HCT116 (cell line): ENCODE measurements around the gene ERVH48-1. TPM values are rescaled to one million over a fixed set of nuclear protein-coding genes. Genes with fewer than 3 reads are reported as not detected.
"Not testable (repeated sequence)": the region's sequence is repeated elsewhere in the genome, so short reads cannot be mapped to it uniquely, and the experiment has no call there.

Experiments used
- ATAC-seq: fragments of 200-7000 bp; cut with Tn5 transposase; 2 replicates; pipeline ENCODE4 v1.9.1; 2020; ENCODE audit warnings: mild to moderate bottlenecking, moderate library complexity
- BruUV-seq: library from RNA; stranded (reverse); fragments of 400-500 nt; replicated peaks from 2 replicates; lab custom pipeline; 2021; lab: Mats Ljungman, UMichigan
- CTCF ChIA-PET: fragments of 300-600 bp; sonication (Branson Sonifier 250); formaldehyde crosslinking; loops from one replicate; lab custom pipeline; 2021; ENCODE audit warnings: antibody characterized with exemption; lab: Charles Lee
- POLR2A ChIA-PET: fragments of 300-600, 350-600 bp; sonication (Branson Sonifier 250); formaldehyde crosslinking; loops from one replicate; lab custom pipeline; 2021; ENCODE audit warnings: antibody characterized with exemption; lab: Charles Lee
- RAD21 ChIA-PET, 2 experiments: fragments of 300-600 bp; sonication (Branson Sonifier 250); formaldehyde crosslinking; loops; one replicate each; lab custom pipeline; 2023; ENCODE audit warnings: low total read pairs in 2 of 2; ENCODE audit not compliant: uncharacterized antibody in 2 of 2, unreplicated experiment in 2 of 2, low non-redundant PET in 1 of 2; lab: Charles Lee
- DNase-seq: peaks from one replicate; pipeline ENCODE4 v3.0.0-alpha.2; 2010; ENCODE audit warnings: low read depth, low spot score
- H2AFZ ChIP-seq: fragments of 200-600 bp; shearing (Covaris generic), sonication (generic); 2 replicates; pipeline ENCODE4 v1.6.1; 2017; ENCODE audit warnings: low read depth, mixed run types, mixed read lengths, antibody characterized with exemption, low read length; ENCODE audit not compliant: poor library complexity, severe bottlenecking
- H3K27ac ChIP-seq: 2 replicates; pipeline ENCODE4 v1.5.1; 2012; ENCODE audit warnings: low read depth, low read length
- H3K27me3 ChIP-seq: fragments of 200-600 bp; sonication (generic); 2 replicates; pipeline ENCODE4 v1.6.1; 2016; ENCODE audit warnings: mixed run types, low read length, mixed read lengths; ENCODE audit not compliant: insufficient read depth
- H3K36me3 ChIP-seq, 2 experiments: fragments of 200-500 bp in 1 of 2; fragments of 200-600 bp in 1 of 2; sonication (Bioruptor generic) in 1 of 2; sonication (generic) in 1 of 2; 2 replicates each; pipeline versions ENCODE4 v1.5.1 to v1.6.1; 2014 to 2016; ENCODE audit warnings: low read length in 2 of 2, inconsistent platforms in 1 of 2, mixed read lengths in 1 of 2, mixed run types in 1 of 2; ENCODE audit not compliant: insufficient read depth in 2 of 2, control insufficient read depth in 1 of 2
- H3K4me1 ChIP-seq, 2 experiments: fragments of 200-600 bp in 1 of 2; sonication (generic) in 1 of 2; 2 replicates each; pipeline versions ENCODE4 v1.5.1 to v1.6.1; 2012 to 2017; ENCODE audit warnings: low read length in 2 of 2, inconsistent platforms in 1 of 2, mild to moderate bottlenecking in 1 of 2, mixed read lengths in 1 of 2, mixed run types in 1 of 2, moderate library complexity in 1 of 2; ENCODE audit not compliant: insufficient read depth in 2 of 2, control insufficient read depth in 1 of 2
- H3K4me2 ChIP-seq: fragments of 200-600 bp; sonication (generic); 2 replicates; pipeline ENCODE4 v1.6.1; 2017; ENCODE audit warnings: mixed run types, low read length, mixed read lengths
- H3K4me3 ChIP-seq, 2 experiments: fragments of 200-600 bp in 1 of 2; sonication (generic) in 1 of 2; replicated peaks in 1 of 2; 2 replicates each; pipeline ENCODE4 v1.5.1; 2011 to 2016; ENCODE audit warnings: low read length in 2 of 2, control low read depth in 1 of 2, low read depth in 1 of 2, mild to moderate bottlenecking in 1 of 2, mixed read lengths in 1 of 2, mixed run types in 1 of 2
- H3K79me2 ChIP-seq: fragments of 200-600 bp; sonication (generic); 2 replicates; pipeline ENCODE4 v1.6.1; 2017; ENCODE audit warnings: mild to moderate bottlenecking, mixed run types, low read length, moderate library complexity, mixed read lengths; ENCODE audit not compliant: insufficient read depth
- H3K9ac ChIP-seq: fragments of 200-600 bp; sonication (generic); 2 replicates; pipeline ENCODE4 v1.6.1; 2016; ENCODE audit warnings: low read length, mixed read lengths
- H3K9me2 ChIP-seq: fragments of 200-600 bp; sonication (generic), shearing (Covaris generic); 2 replicates; pipeline ENCODE4 v1.6.1; 2017; ENCODE audit warnings: mixed run types, mild to moderate bottlenecking, moderate library complexity; ENCODE audit not compliant: insufficient read depth
- H3K9me3 ChIP-seq, 2 experiments: fragments of 200-500 bp in 1 of 2; fragments of 200-600 bp in 1 of 2; sonication (Bioruptor generic) in 1 of 2; sonication (generic) in 1 of 2; 2 replicates each; pipeline ENCODE4 v1.6.1; 2014 to 2017; ENCODE audit warnings: low read length in 2 of 2, mixed read lengths in 2 of 2, inconsistent platforms in 1 of 2, low read depth in 1 of 2, mild to moderate bottlenecking in 1 of 2, mixed run types in 1 of 2, moderate library complexity in 1 of 2; ENCODE audit not compliant: control insufficient read depth in 1 of 2, insufficient read depth in 1 of 2
- H4K20me1 ChIP-seq: fragments of 200-600 bp; sonication (generic), shearing (Covaris generic); 2 replicates; pipeline ENCODE4 v1.6.1; 2017; ENCODE audit warnings: mixed run types, mild to moderate bottlenecking, moderate library complexity; ENCODE audit not compliant: insufficient read depth
- EGR1 ChIP-seq: IDR thresholded peaks from 2 replicates; pipeline ENCODE4 v1.6.1; 2012; ENCODE audit warnings: low read depth
- ELF1 ChIP-seq: IDR thresholded peaks from 2 replicates; pipeline ENCODE4 v1.6.1; 2012; ENCODE audit warnings: low read depth, borderline replicate concordance
- EZH2phosphoT487 ChIP-seq: fragments of 200-600 bp; IDR thresholded peaks from 2 replicates; pipeline ENCODE4 v1.6.1; 2018; ENCODE audit warnings: antibody characterized with exemption, borderline replicate concordance
- FOSL1 ChIP-seq: IDR thresholded peaks from 2 replicates; pipeline ENCODE4 v1.6.1; 2012; ENCODE audit warnings: low read depth
- JUND ChIP-seq: IDR thresholded peaks from 2 replicates; pipeline ENCODE4 v1.6.1; 2012
- RAD21 ChIP-seq: IDR thresholded peaks from 2 replicates; pipeline ENCODE4 v1.6.1; 2012; ENCODE audit warnings: low read depth, mild to moderate bottlenecking
- SRF ChIP-seq: IDR thresholded peaks from 2 replicates; pipeline ENCODE4 v1.6.1; 2012; ENCODE audit warnings: low read depth
- YY1 ChIP-seq: IDR thresholded peaks from 2 replicates; pipeline ENCODE4 v1.6.1; 2011; ENCODE audit warnings: low read length, low read depth, moderate library complexity, mild to moderate bottlenecking; ENCODE audit not compliant: insufficient replicate concordance; ENCODE audit errors: extremely low read depth
- ZFX ChIP-seq: fragments of 450-650 bp; IDR thresholded peaks from 2 replicates; pipeline ENCODE4 v1.6.1; 2017
- ZNF274 ChIP-seq: fragments of 200-500 bp; sonication (Bioruptor generic); IDR thresholded peaks from 2 replicates; pipeline ENCODE4 v1.6.1; 2014; ENCODE audit warnings: mild to moderate bottlenecking, low read depth, low read length, inconsistent platforms
- intact Hi-C: fragments of 100-400 bp; cut with micrococcal nuclease; formaldehyde crosslinking; loops from 2 replicates; pipeline ENCODE4 v1.10.0; 2022
- total RNA-seq: library from RNA; stranded (reverse); gene quantifications from one replicate; pipeline ENCODE4 v1.2.1, GENCODE V29; 2021; ENCODE audit not compliant: unreplicated experiment
- TF ChIP-seq, protein P1 (sequence below): IDR thresholded peaks from 2 replicates; pipeline ENCODE4 v1.6.1; 2011; ENCODE audit warnings: mild to moderate bottlenecking, low read length, moderate library complexity; ENCODE audit not compliant: insufficient replicate concordance; ENCODE audit errors: extremely low read depth

The ERVH48-1 gene
- total RNA-seq, 1 experiment from 2014 or later, result not detected

DNA sequence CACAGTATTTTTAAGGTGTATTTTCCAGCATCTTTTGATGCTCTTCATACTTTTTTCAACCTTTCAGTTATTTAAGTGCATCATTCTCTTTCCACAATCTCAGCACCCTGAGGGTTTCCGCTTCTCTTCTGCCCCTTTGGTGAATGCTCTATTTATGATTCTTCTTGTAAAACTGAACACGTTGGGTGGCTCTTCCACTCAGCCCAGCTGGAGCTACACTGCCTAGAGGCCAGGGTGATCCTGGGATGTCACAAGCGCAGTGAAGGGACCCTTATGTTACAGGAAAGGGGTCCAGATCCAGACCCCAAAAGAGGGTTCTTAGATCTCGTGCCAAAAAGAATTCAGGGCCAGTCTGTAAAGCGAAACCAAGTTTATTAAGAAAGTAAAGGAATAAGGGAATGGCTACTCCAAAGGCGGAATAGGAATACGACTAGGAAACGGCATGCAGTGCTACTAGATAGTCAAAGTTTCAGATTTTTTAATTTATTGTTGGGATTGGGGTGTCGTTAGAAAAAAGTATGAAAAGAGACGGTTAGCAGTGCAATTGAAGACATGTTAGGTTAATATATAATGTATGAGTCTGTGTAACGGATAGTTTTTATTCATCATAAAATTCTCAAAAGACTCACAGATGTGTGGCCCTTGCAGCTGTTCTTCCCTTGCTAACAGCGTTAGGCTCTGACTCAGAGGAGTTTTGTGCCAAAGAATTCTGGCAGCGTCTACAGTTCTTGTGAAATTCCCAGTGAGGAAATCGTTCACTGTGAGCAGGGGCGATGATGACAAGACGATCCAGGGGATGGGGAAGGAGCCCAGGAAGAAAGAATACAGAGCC is 14.4 kb upstream of the ERVH48-1 start:
- DNase-seq (no peak), ATAC-seq (no peak)
- no peak overlapping the region for H2AFZ ChIP-seq
- no peak overlapping the region for H3K9ac ChIP-seq
- intact Hi-C loops, result no loop called here
- H3K27me3 ChIP-seq, result no peaks in the 10 kb centered on the region
- H3K36me3 ChIP-seq, result no peaks in the 10 kb centered on the region
- peaks cover 3 to 15% of the 10 kb centered on the region in 2 experiments; a peak in 2 of 4 replicates for H3K4me1 ChIP-seq
- no peak overlapping the region for H3K4me3 ChIP-seq
- no TSS peak for BruUV-seq
- H3K27ac ChIP-seq, result no peak overlapping the region
- TF ChIP-seq RAD21, result no peak
- TF ChIP-seq ZFX, result no peak
- TF ChIP-seq ZNF274, result no peak
- no peak for TF ChIP-seq EGR1
- TF ChIP-seq ELF1, result no peak
- TF ChIP-seq EZH2phosphoT487, result no peak
- no peak for TF ChIP-seq FOSL1
- TF ChIP-seq, protein P1, sequence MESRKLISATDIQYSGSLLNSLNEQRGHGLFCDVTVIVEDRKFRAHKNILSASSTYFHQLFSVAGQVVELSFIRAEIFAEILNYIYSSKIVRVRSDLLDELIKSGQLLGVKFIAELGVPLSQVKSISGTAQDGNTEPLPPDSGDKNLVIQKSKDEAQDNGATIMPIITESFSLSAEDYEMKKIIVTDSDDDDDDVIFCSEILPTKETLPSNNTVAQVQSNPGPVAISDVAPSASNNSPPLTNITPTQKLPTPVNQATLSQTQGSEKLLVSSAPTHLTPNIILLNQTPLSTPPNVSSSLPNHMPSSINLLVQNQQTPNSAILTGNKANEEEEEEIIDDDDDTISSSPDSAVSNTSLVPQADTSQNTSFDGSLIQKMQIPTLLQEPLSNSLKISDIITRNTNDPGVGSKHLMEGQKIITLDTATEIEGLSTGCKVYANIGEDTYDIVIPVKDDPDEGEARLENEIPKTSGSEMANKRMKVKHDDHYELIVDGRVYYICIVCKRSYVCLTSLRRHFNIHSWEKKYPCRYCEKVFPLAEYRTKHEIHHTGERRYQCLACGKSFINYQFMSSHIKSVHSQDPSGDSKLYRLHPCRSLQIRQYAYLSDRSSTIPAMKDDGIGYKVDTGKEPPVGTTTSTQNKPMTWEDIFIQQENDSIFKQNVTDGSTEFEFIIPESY, result no peak
- TF ChIP-seq YY1, result no peak
- no peak for TF ChIP-seq JUND
- TF ChIP-seq SRF, result no peak
- H3K9me2 ChIP-seq, result no peaks in the 10 kb centered on the region
- H3K4me2 ChIP-seq, result no peak overlapping the region
- no peaks in the 10 kb centered on the region for H4K20me1 ChIP-seq
- ChIA-PET CTCF (interaction anchor here (0.8 kb wide), 1 partner anchor 11 kb away, joined by 4 read pairs; no protein-coding TSS in a partner anchor), RAD21 (no interaction called here), POLR2A (no interaction called here)
- H3K79me2 ChIP-seq, result no peaks in the 10 kb centered on the region
- no peaks in the 10 kb centered on the region for H3K9me3 ChIP-seq

DNA sequence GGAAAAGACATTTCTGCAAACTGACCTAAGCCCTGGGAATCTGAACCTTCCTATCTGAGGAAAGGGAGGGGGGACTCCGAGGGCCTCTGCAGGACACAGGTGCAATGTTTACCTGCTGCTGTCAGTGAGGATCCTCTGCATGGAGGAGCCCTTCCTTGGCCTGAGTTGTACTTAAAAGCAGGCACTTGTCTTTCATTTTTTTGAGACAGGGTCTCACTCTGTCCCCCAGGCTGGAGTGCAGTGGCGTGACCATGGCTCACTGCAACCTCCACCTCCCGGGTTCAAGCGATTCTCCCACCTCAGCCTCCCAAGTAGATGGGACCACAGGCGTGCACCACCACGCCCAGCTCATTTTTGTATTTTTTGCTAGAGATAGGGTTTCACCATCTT is 13.2 kb upstream of the ERVH48-1 start:
- H3K9me2 ChIP-seq, H2AFZ ChIP-seq, H3K4me2 ChIP-seq, POLR2A ChIA-PET, RAD21 ChIA-PET, H3K27ac ChIP-seq, intact Hi-C loops, H4K20me1 ChIP-seq, H3K4me3 ChIP-seq, DNase-seq, CTCF ChIA-PET, ATAC-seq, H3K79me2 ChIP-seq, BruUV-seq, H3K27me3 ChIP-seq, H3K36me3 ChIP-seq, H3K9ac ChIP-seq, H3K9me3 ChIP-seq: not testable (repeated sequence)
- H3K4me1 ChIP-seq, result peaks cover 3 to 15% of the 10 kb centered on the region in 2 experiments; a peak in 2 of 4 replicates
